H9 (cell line): ENCODE data around the gene FH. TPM values are rescaled to one million over a fixed set of nuclear protein-coding genes. Genes with fewer than 3 reads are reported as not detected.

Experiments
- DNase-seq: peaks from one replicate; pipeline ENCODE4 v3.0.0-alpha.2; 2017
- H2AFZ ChIP-seq: one replicate; pipeline ENCODE4 v1.6.1; 2013; ENCODE audit warnings: mild to moderate bottlenecking, low read length, control low read depth, moderate library complexity
- H2AK5ac ChIP-seq: 2 replicates; pipeline ENCODE4 v1.6.1; 2013; ENCODE audit warnings: low read length, control low read depth, mixed read lengths; ENCODE audit not compliant: insufficient read length
- H2BK120ac ChIP-seq: one replicate; pipeline ENCODE4 v1.6.1; 2013; ENCODE audit warnings: low read depth, mild to moderate bottlenecking, low read length, control low read depth, inconsistent platforms; ENCODE audit not compliant: poor library complexity, severe bottlenecking
- H2BK12ac ChIP-seq: 2 replicates; pipeline ENCODE4 v1.6.1; 2013; ENCODE audit warnings: low read length, control low read depth, mixed read lengths, low read depth; ENCODE audit not compliant: insufficient read length
- H2BK15ac ChIP-seq: 2 replicates; pipeline ENCODE4 v1.6.1; 2013; ENCODE audit warnings: low read depth, low read length, control low read depth
- H2BK20ac ChIP-seq: one replicate; pipeline ENCODE4 v1.6.1; 2013; ENCODE audit warnings: low read depth, mild to moderate bottlenecking, low read length, control low read depth, inconsistent platforms; ENCODE audit not compliant: poor library complexity, severe bottlenecking
- H2BK5ac ChIP-seq: 2 replicates; pipeline ENCODE4 v1.6.1; 2013; ENCODE audit warnings: low read length, control low read depth, mixed read lengths; ENCODE audit not compliant: insufficient read length
- H3K14ac ChIP-seq: 2 replicates; pipeline ENCODE4 v1.6.1; 2013; ENCODE audit warnings: low read length, control low read depth; ENCODE audit not compliant: insufficient read depth
- H3K18ac ChIP-seq: 2 replicates; pipeline ENCODE4 v1.6.1; 2013; ENCODE audit warnings: low read depth, mild to moderate bottlenecking, mixed read lengths, low read length, control low read depth; ENCODE audit not compliant: insufficient read length
- H3K23ac ChIP-seq: 2 replicates; pipeline ENCODE4 v1.6.1; 2013; ENCODE audit warnings: low read length, control low read depth, mixed read lengths, low read depth; ENCODE audit not compliant: insufficient read length
- H3K23me2 ChIP-seq: 2 replicates; pipeline ENCODE4 v1.6.1; 2013; ENCODE audit warnings: low read depth, mild to moderate bottlenecking, mixed read lengths, low read length, control low read depth; ENCODE audit not compliant: insufficient read length, poor library complexity, severe bottlenecking
- H3K27ac ChIP-seq: 2 replicates; pipeline ENCODE4 v1.5.1; 2013; ENCODE audit warnings: low read length, control low read depth, mixed read lengths, low read depth; ENCODE audit not compliant: insufficient read length
- H3K27me3 ChIP-seq: 2 replicates; pipeline ENCODE4 v1.6.1; 2013; ENCODE audit warnings: low read length, control low read depth, inconsistent platforms; ENCODE audit not compliant: insufficient read depth
- H3K4ac ChIP-seq: 2 replicates; pipeline ENCODE4 v1.6.1; 2013; ENCODE audit warnings: low read depth, mild to moderate bottlenecking, control low read depth, inconsistent platforms, low read length, moderate library complexity
- H3K4me1 ChIP-seq: 2 replicates; pipeline ENCODE4 v1.6.1; 2013; ENCODE audit warnings: low read length, control low read depth, inconsistent platforms; ENCODE audit not compliant: insufficient read depth
- H3K4me2 ChIP-seq: 2 replicates; pipeline ENCODE4 v1.6.1; 2013; ENCODE audit warnings: low read length, control low read depth, mixed read lengths; ENCODE audit not compliant: insufficient read length, insufficient read depth
- H3K56ac ChIP-seq: 2 replicates; pipeline ENCODE4 v1.6.1; 2013; ENCODE audit warnings: low read depth, mild to moderate bottlenecking, mixed read lengths, low read length, control low read depth; ENCODE audit not compliant: insufficient read length
- H3K79me1 ChIP-seq: 2 replicates; pipeline ENCODE4 v1.6.1; 2013; ENCODE audit warnings: low read depth, mild to moderate bottlenecking, moderate library complexity, low read length, control low read depth, inconsistent platforms; ENCODE audit not compliant: insufficient read depth, poor library complexity, severe bottlenecking
- H3K79me2 ChIP-seq: 2 replicates; pipeline ENCODE4 v1.6.1; 2013; ENCODE audit warnings: low read length, control low read depth, inconsistent platforms; ENCODE audit not compliant: insufficient read depth
- H3K9ac ChIP-seq: 2 replicates; pipeline ENCODE4 v1.6.1; 2013; ENCODE audit warnings: low read length, control low read depth, mixed read lengths; ENCODE audit not compliant: insufficient read length; ENCODE audit errors: extremely low read depth
- H3K9me3 ChIP-seq: one replicate; pipeline ENCODE4 v1.6.1; 2013; ENCODE audit warnings: low read depth, low read length, inconsistent platforms; ENCODE audit not compliant: control insufficient read depth
- H3T11ph ChIP-seq: one replicate; pipeline ENCODE4 v1.6.1; 2013; ENCODE audit warnings: mild to moderate bottlenecking, low read length, control low read depth, inconsistent platforms
- H4K20me1 ChIP-seq: one replicate; pipeline ENCODE4 v1.6.1; 2013; ENCODE audit not compliant: control insufficient read depth, insufficient read length, insufficient read depth
- H4K5ac ChIP-seq: 2 replicates; pipeline ENCODE4 v1.6.1; 2013; ENCODE audit warnings: low read depth, mild to moderate bottlenecking, mixed read lengths, low read length, control low read depth; ENCODE audit not compliant: insufficient read length
- H4K8ac ChIP-seq: replicated peaks from 2 replicates; pipeline ENCODE4 v1.6.1; 2013; ENCODE audit warnings: low read length, control low read depth, mixed read lengths, low read depth; ENCODE audit not compliant: insufficient read length
- H4K91ac ChIP-seq: 2 replicates; pipeline ENCODE4 v1.6.1; 2013; ENCODE audit warnings: low read depth, mild to moderate bottlenecking, moderate library complexity, mixed read lengths, low read length, control low read depth; ENCODE audit not compliant: insufficient read length
- H3K27ac Mint-ChIP-seq, 3 experiments: 2 replicates in 2 of 3; 3 replicates in 1 of 3; pipeline ENCODE4 v1.8.0; 2020 to 2021; ENCODE audit warnings: mixed read lengths in 3 of 3, mild to moderate bottlenecking in 1 of 3, moderate library complexity in 1 of 3
- H3K27me3 Mint-ChIP-seq: 2 replicates; pipeline ENCODE4 v1.8.0; 2021; ENCODE audit warnings: low read depth, mild to moderate bottlenecking, moderate library complexity, mixed read lengths
- H3K36me3 Mint-ChIP-seq, 3 experiments: 2 replicates in 2 of 3; 3 replicates in 1 of 3; pipeline ENCODE4 v1.8.0; 2020 to 2021; ENCODE audit warnings: low read depth in 3 of 3, mixed read lengths in 3 of 3; ENCODE audit not compliant: insufficient read depth in 1 of 3
- H3K4me1 Mint-ChIP-seq, 2 experiments: 2 replicates each; pipeline ENCODE4 v1.8.0; 2020; ENCODE audit warnings: mixed read lengths in 2 of 2
- H3K4me3 Mint-ChIP-seq, 2 experiments: 2 replicates in 1 of 2; 3 replicates in 1 of 2; pipeline ENCODE4 v1.8.0; 2020 to 2021; ENCODE audit warnings: mild to moderate bottlenecking in 2 of 2, mixed read lengths in 2 of 2, moderate library complexity in 1 of 2
- H3K9me3 Mint-ChIP-seq, 2 experiments: 2 replicates in 1 of 2; 3 replicates in 1 of 2; pipeline ENCODE4 v1.8.0; 2020; ENCODE audit warnings: mild to moderate bottlenecking in 2 of 2, mixed read lengths in 2 of 2, moderate library complexity in 1 of 2
- CTCF ChIP-seq: fragments of 200-600 bp; sonication (generic); conservative IDR thresholded peaks from 3 replicates; pipeline ENCODE4 v1.8.0; 2021; ENCODE audit warnings: antibody characterized with exemption, mild to moderate bottlenecking
- WGBS: extraction: QIAGEN DNeasy Blood & Tissue Kit; methylation state at CpG from one replicate; pipeline ENCODE4 v1.1.7; 2013; ENCODE audit warnings: missing lambda C conversion rate, low lambda C conversion rate, mixed read lengths; ENCODE audit not compliant: insufficient read length; ENCODE audit errors: extremely low coverage; 5-methylcytosine and 5-hydroxymethylcytosine counted together
- total RNA-seq: library from RNA; stranded (reverse); gene quantifications from 2 replicates; pipeline ENCODE4 v1.2.1, GENCODE V29; 2021

The FH gene
- total RNA-seq, 1 experiment from 2014 or later: 83.9 TPM

GRCh38 chr1:241536304-241536703 lies 16.7 kb upstream of the FH start:
- TF ChIP-seq CTCF: no peak
- H3K9me3 ChIP-seq: no peaks in the 10 kb centered on the region
- no peak overlapping the region for H2BK20ac ChIP-seq
- H3K56ac ChIP-seq: no peak overlapping the region
- no peak overlapping the region for H3K4ac ChIP-seq
- H2BK120ac ChIP-seq: no peak overlapping the region
- no peak overlapping the region for H4K91ac ChIP-seq
- H3K4me3 Mint-ChIP-seq: no peak overlapping the region
- no peaks in the 10 kb centered on the region for H3K27me3 ChIP-seq
- H3K4me1 Mint-ChIP-seq: peaks cover 6% of the 10 kb centered on the region in 2 experiments
- H3K4me1 ChIP-seq: no peaks in the 10 kb centered on the region
- H3K36me3 Mint-ChIP-seq: no peaks in the 10 kb centered on the region
- H3K23ac ChIP-seq: no peak overlapping the region
- H4K20me1 ChIP-seq: no peaks in the 10 kb centered on the region
- no peak overlapping the region for H2BK5ac ChIP-seq
- H2AK5ac ChIP-seq: no peak overlapping the region
- H3K18ac ChIP-seq: no peak overlapping the region
- H2BK12ac ChIP-seq: no peak overlapping the region
- H3T11ph ChIP-seq: no peak overlapping the region
- H3K14ac ChIP-seq: no peak overlapping the region
- H3K79me2 ChIP-seq: no peaks in the 10 kb centered on the region
- no peaks in the 10 kb centered on the region; a peak in 1 of 5 replicates for H3K9me3 Mint-ChIP-seq
- no peaks in the 10 kb centered on the region for H3K27me3 Mint-ChIP-seq
- no CpG with 5 or more reads among the region's 1 CpG for WGBS
- no peak overlapping the region for H3K9ac ChIP-seq
- no peak overlapping the region for H3K27ac ChIP-seq
- DNase-seq: no peak
- H4K8ac ChIP-seq: no peak overlapping the region
- no peak overlapping the region for H3K27ac Mint-ChIP-seq
- H2AFZ ChIP-seq: no peak overlapping the region
- H4K5ac ChIP-seq: no peak overlapping the region
- no peaks in the 10 kb centered on the region for H3K23me2 ChIP-seq
- no peak overlapping the region for H3K4me2 ChIP-seq
- H3K79me1 ChIP-seq: no peaks in the 10 kb centered on the region
- no peak overlapping the region for H2BK15ac ChIP-seq
